A549 (cell line): Measurements from ENCODE around the gene ZSWIM3. TPM values are rescaled to one million over a fixed set of nuclear protein-coding genes. Genes with fewer than 3 reads are reported as not detected.
"Not testable (repeated sequence)": the region's sequence is repeated elsewhere in the genome, so short reads cannot be mapped to it uniquely, and the experiment has no call there.

Experiments
- ATAC-seq, 2 experiments: fragments of 200-7000 bp in 1 of 2; fragments of >200 bp in 1 of 2; cut with Nextera tagmentation in 1 of 2; cut with Tn5 transposase in 1 of 2; 3 replicates each; pipeline versions ENCODE4 v1.8.0 to v1.9.1; 2018 to 2020; ENCODE audit warnings: mild to moderate bottlenecking in 1 of 2, moderate library complexity in 1 of 2
- CTCF ChIA-PET: fragments of 300-600 bp; sonication (Branson Sonifier 250); formaldehyde crosslinking; extraction: SDS; loops from one replicate; lab custom pipeline; 2021; ENCODE audit warnings: antibody characterized with exemption, inconsistent platforms; lab: Yijun Ruan, JAX
- POLR2A ChIA-PET: fragments of 350-600 bp; formaldehyde crosslinking; extraction: SDS; loops from one replicate; lab custom pipeline; 2021; ENCODE audit warnings: antibody characterized with exemption, inconsistent platforms; lab: Yijun Ruan, JAX
- DNase-seq, 2 experiments: peaks; one replicate each; pipeline versions ENCODE4 v3.0.0 to v3.0.0-alpha.2; 2011 to 2016; ENCODE audit warnings: low read depth in 1 of 2, low spot score in 1 of 2
- FAIRE-seq: peaks from 2 replicates; lab custom pipeline; 2011; peaks lifted over from hg19 to GRCh38; lab: Jason Lieb, UNC
- H3K27ac ChIP-seq, 2 experiments: fragments of >200 bp; sonication (Bioruptor Twin); formaldehyde crosslinking; 3 replicates each; pipeline ENCODE4 v1.5.1; 2016 to 2017
- H3K4me1 ChIP-seq: fragments of >200 bp; sonication (Bioruptor Twin); formaldehyde crosslinking; 3 replicates; pipeline ENCODE4 v1.6.1; 2016
- H3K4me2 ChIP-seq: fragments of >200 bp; sonication (Bioruptor Twin); formaldehyde crosslinking; 3 replicates; pipeline ENCODE4 v1.6.1; 2016
- H3K4me3 ChIP-seq: fragments of >200 bp; sonication (Bioruptor Twin); formaldehyde crosslinking; 3 replicates; pipeline ENCODE4 v1.5.1; 2016
- H3K9me3 ChIP-seq: fragments of >200 bp; sonication (Bioruptor Twin); formaldehyde crosslinking; 3 replicates; pipeline ENCODE4 v1.6.1; 2016
- CBX8 ChIP-seq: fragments of 200-600 bp; sonication (generic); IDR thresholded peaks from 2 replicates; pipeline ENCODE4 v1.6.1; 2016
- CHD2 ChIP-seq: fragments of 150-350 bp; IDR thresholded peaks from 2 replicates; pipeline ENCODE4 v1.6.1; 2014; ENCODE audit warnings: low read length; ENCODE audit not compliant: partially characterized antibody
- CHD4 ChIP-seq: fragments of 200-600 bp; sonication (generic); IDR thresholded peaks from 2 replicates; pipeline ENCODE4 v1.6.1; 2016; ENCODE audit warnings: antibody characterized with exemption, mild to moderate bottlenecking, borderline replicate concordance
- EHMT2 ChIP-seq: fragments of 200-600 bp; sonication (generic); IDR thresholded peaks from 2 replicates; pipeline ENCODE4 v1.6.1; 2016; ENCODE audit warnings: antibody characterized with exemption, low read depth, mild to moderate bottlenecking, moderate library complexity
- FOSL2 ChIP-seq, 2 experiments: fragments of 450-650 bp in 1 of 2; fragments of >200 bp in 1 of 2; sonication (Bioruptor Twin) in 1 of 2; formaldehyde crosslinking; IDR thresholded peaks; 2 replicates each; pipeline versions ENCODE4 v1.5.0 to v1.6.1; 2016 to 2020; ENCODE audit warnings: mild to moderate bottlenecking in 1 of 2, moderate library complexity in 1 of 2
- FOXS1 ChIP-seq: fragments of 250-450 bp; sonication (Bioruptor Pico); IDR thresholded peaks from 2 replicates; pipeline ENCODE4 v1.5.0; 2020; ENCODE audit warnings: mild to moderate bottlenecking, moderate library complexity
- HDAC2 ChIP-seq: fragments of 200-600 bp; sonication (generic); IDR thresholded peaks from 2 replicates; pipeline ENCODE4 v1.6.1; 2016
- HOXA7 ChIP-seq: fragments of 250-450 bp; sonication (Bioruptor Pico); IDR thresholded peaks from 2 replicates; pipeline ENCODE4 v1.5.0; 2020; ENCODE audit warnings: mild to moderate bottlenecking, moderate library complexity
- JUN ChIP-seq, 2 experiments: fragments of >200 bp; sonication (Bioruptor Twin); formaldehyde crosslinking; IDR thresholded peaks; 2 replicates in 1 of 2; 3 replicates in 1 of 2; pipeline ENCODE4 v1.6.1; 2016 to 2017
- JUNB ChIP-seq: fragments of >200 bp; sonication (Bioruptor Twin); formaldehyde crosslinking; IDR thresholded peaks from 2 replicates; pipeline ENCODE4 v1.6.1; 2016
- KDM1A ChIP-seq: fragments of 200-600 bp; sonication (generic); IDR thresholded peaks from 2 replicates; pipeline ENCODE4 v1.6.1; 2016; ENCODE audit warnings: low read depth, mild to moderate bottlenecking
- KDM5A ChIP-seq: fragments of 200-600 bp; sonication (generic); IDR thresholded peaks from 2 replicates; pipeline ENCODE4 v1.6.1; 2016; ENCODE audit warnings: antibody characterized with exemption, mild to moderate bottlenecking
- MAX ChIP-seq: IDR thresholded peaks from 2 replicates; pipeline ENCODE4 v1.6.1; 2012
- MAZ ChIP-seq: fragments of 150-350 bp; IDR thresholded peaks from 2 replicates; pipeline ENCODE4 v1.6.1; 2014; ENCODE audit warnings: antibody characterized with exemption, low read depth, low read length, borderline replicate concordance
- MYC ChIP-seq: IDR thresholded peaks from 2 replicates; pipeline ENCODE4 v1.6.1; 2012; ENCODE audit warnings: mild to moderate bottlenecking, inconsistent platforms, low read length, improper control_type of control experiment, borderline replicate concordance
- PHF8 ChIP-seq: fragments of 200-600 bp; sonication (generic); IDR thresholded peaks from 2 replicates; pipeline ENCODE4 v1.6.1; 2016; ENCODE audit warnings: low read depth, mild to moderate bottlenecking, antibody characterized with exemption, moderate library complexity, borderline replicate concordance
- RAD21 ChIP-seq, 2 experiments: fragments of >200 bp in 1 of 2; sonication (Bioruptor Twin) in 1 of 2; formaldehyde crosslinking in 1 of 2; IDR thresholded peaks in 1 of 2; conservative IDR thresholded peaks in 1 of 2; 2 replicates in 1 of 2; 3 replicates in 1 of 2; pipeline ENCODE4 v1.6.1; 2012 to 2018; ENCODE audit warnings: inconsistent platforms in 1 of 2
- RARB ChIP-seq: fragments of 250-450 bp; sonication (Bioruptor Pico); IDR thresholded peaks from 2 replicates; pipeline ENCODE4 v1.8.0; 2021; ENCODE audit warnings: mild to moderate bottlenecking, moderate library complexity
- RCOR1 ChIP-seq: fragments of 150-350 bp; IDR thresholded peaks from 2 replicates; pipeline ENCODE4 v1.6.1; 2014; ENCODE audit warnings: antibody characterized with exemption, low read length, low read depth
- RNF2 ChIP-seq: fragments of 200-600 bp; sonication (generic); IDR thresholded peaks from 2 replicates; pipeline ENCODE4 v1.6.1; 2016; ENCODE audit warnings: low read depth, mild to moderate bottlenecking, antibody characterized with exemption, moderate library complexity, borderline replicate concordance
- SREBF2 ChIP-seq: fragments of 450-650 bp; IDR thresholded peaks from 2 replicates; pipeline ENCODE4 v1.6.1; 2014; ENCODE audit warnings: mild to moderate bottlenecking, moderate library complexity
- TP53 ChIP-seq: fragments of 250-450 bp; sonication (Bioruptor Pico); IDR thresholded peaks from 2 replicates; pipeline ENCODE4 v1.5.0; 2021; ENCODE audit warnings: mild to moderate bottlenecking, moderate library complexity
- ZC3H11A ChIP-seq: fragments of 450-650 bp; IDR thresholded peaks from 2 replicates; pipeline ENCODE4 v1.6.1; 2014; ENCODE audit warnings: antibody characterized with exemption, mild to moderate bottlenecking
- WGBS: methylation state at CpG from one replicate; pipeline ENCODE4 v1.1.6; 2017; ENCODE audit errors: missing lambda C conversion rate; 5-methylcytosine and 5-hydroxymethylcytosine counted together
- polyA plus RNA-seq, 4 experiments: library from polyadenylated mRNA; depleted of rRNA in 3 of 4; stranded (reverse); fragments of >200 nt; fragmentation: RNase III in 1 of 4; extraction: RNeasy Plus Mini Kit Qiagen cat#74134 plus additional on column Dnase treatment in 1 of 4; gene quantifications; 2 replicates in 3 of 4; 3 replicates in 1 of 4; pipeline ENCODE4 v1.2.3, GENCODE V29; 2011 to 2017
- TF ChIP-seq, protein P1 (sequence below): fragments of 450-650 bp; IDR thresholded peaks from 2 replicates; pipeline ENCODE4 v1.6.1; 2014; ENCODE audit warnings: antibody characterized with exemption
- TF ChIP-seq, protein P2 (sequence below): IDR thresholded peaks from 2 replicates; pipeline ENCODE4 v1.6.1; 2012; ENCODE audit warnings: low read depth, borderline replicate concordance

ZSWIM3 gene
- polyA plus RNA-seq, 2 of the 4 experiments (the other 2 are of a cell fraction) = 1.1 to 1.3 TPM

GRCh38 chr20:45827712-45828111, 29.7 kb upstream of the ZSWIM3 start:
- no peak for FAIRE-seq
- no peaks in the 10 kb centered on the region for H3K9me3 ChIP-seq
- ChIA-PET CTCF (interaction anchor here (1.0 to 1.3 kb wide), 2 partner anchors 10 to 56 kb away, joined by 3 read pairs; no protein-coding TSS in a partner anchor), POLR2A (no interaction called here)
- no peak for DNase-seq
- 77% methylated on average over 6 of the region's 6 CpGs for WGBS
- no peak overlapping the region for H3K27ac ChIP-seq
- H3K4me1 ChIP-seq = peaks cover 12% of the 10 kb centered on the region; the same call in 2 of the 3 replicates
- ATAC-seq = no peak
- TF ChIP-seq CHD4 (no peak), MAZ (no peak), HDAC2 (no peak), SREBF2 (no peak), TP53 (CRISPR knock-in tag) (no peak)
- TF ChIP-seq, protein P1, sequence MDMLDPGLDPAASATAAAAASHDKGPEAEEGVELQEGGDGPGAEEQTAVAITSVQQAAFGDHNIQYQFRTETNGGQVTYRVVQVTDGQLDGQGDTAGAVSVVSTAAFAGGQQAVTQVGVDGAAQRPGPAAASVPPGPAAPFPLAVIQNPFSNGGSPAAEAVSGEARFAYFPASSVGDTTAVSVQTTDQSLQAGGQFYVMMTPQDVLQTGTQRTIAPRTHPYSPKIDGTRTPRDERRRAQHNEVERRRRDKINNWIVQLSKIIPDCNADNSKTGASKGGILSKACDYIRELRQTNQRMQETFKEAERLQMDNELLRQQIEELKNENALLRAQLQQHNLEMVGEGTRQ = no peak
- TF ChIP-seq, all 56 proteins: peak for 0
- no peak overlapping the region for H3K4me2 ChIP-seq
- H3K4me3 ChIP-seq = no peak overlapping the region

- CTCF ChIA-PET = interaction anchor here (0.9 to 1.3 kb wide), 2 partner anchors 10 to 57 kb away, joined by 3 read pairs; no protein-coding TSS in a partner anchor
- peaks cover 15% of the 10 kb centered on the region for H3K4me1 ChIP-seq
- ATAC-seq (no peak), FAIRE-seq (no peak), DNase-seq (no peak)
- H3K4me3 ChIP-seq = no peak overlapping the region
- WGBS = 66% methylated on average over 2 of the region's 2 CpGs
- H3K27ac ChIP-seq = no peak overlapping the region
- TF ChIP-seq MAX (no peak), RAD21 (conservative IDR thresholded peaks at IDR 0.05 in 1 of 2, IDR thresholded peaks at IDR 0.05 in 1 of 2) (no peak), FOXS1 (no peak), RARB (no peak), RCOR1 (no peak), JUNB (no peak), PHF8 (no peak), HOXA7 (CRISPR knock-in tag) (no peak), RNF2 (no peak), JUN (IDR thresholded peaks at IDR 0.05) (no peak), ZC3H11A (no peak), KDM5A (no peak), MYC (no peak), CBX8 (no peak), CHD2 (no peak), EHMT2 (no peak), KDM1A (no peak), FOSL2 (IDR thresholded peaks at IDR 0.05) (no peak), FOSL2 (CRISPR knock-in tag; IDR thresholded peaks at IDR 0.05) (no peak)
- TF ChIP-seq, protein P2, sequence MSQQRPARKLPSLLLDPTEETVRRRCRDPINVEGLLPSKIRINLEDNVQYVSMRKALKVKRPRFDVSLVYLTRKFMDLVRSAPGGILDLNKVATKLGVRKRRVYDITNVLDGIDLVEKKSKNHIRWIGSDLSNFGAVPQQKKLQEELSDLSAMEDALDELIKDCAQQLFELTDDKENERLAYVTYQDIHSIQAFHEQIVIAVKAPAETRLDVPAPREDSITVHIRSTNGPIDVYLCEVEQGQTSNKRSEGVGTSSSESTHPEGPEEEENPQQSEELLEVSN = no peak
- TF ChIP-seq, all 56 proteins: peak for 0
- POLR2A ChIA-PET = interaction anchor here (0.6 kb wide), 1 partner anchor 200 kb away, joined by 3 read pairs; no protein-coding TSS in a partner anchor
- Histone ChIP-seq H3K9me3 (no peaks in the 10 kb centered on the region), H3K4me2 (no peak overlapping the region)
Observed at GRCh38 chr20:45828589-45828988, 28.8 kb upstream of the ZSWIM3 start.

DNA sequence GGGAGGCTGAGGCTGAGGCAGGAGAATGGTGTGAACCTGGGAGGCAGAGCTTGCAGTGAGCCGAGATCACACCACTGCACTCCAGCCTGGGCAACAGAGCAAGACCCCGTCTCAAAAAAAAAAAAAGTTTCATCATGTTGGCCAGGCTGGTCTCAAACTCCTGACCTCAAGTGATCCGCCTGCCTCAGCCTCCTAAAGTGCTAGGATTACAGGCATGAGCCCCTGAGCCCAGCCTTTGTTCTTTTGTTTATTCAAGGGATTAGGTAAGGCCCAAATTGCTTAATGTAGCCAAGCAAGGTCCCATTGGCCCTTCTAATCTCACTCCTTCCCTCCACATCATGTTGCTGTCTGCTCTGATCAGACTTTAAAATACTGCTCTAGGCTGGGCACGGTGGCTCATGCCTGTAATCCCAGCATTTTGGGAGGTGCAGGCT, 27.7 kb upstream of the ZSWIM3 start:
- FAIRE-seq, H3K4me3 ChIP-seq, H3K27ac ChIP-seq, DNase-seq, ATAC-seq, H3K4me2 ChIP-seq, POLR2A ChIA-PET, H3K9me3 ChIP-seq: not testable (repeated sequence)
- 65% methylated on average over 4 of the region's 4 CpGs for WGBS
- peaks cover 19% of the 10 kb centered on the region for H3K4me1 ChIP-seq
- CTCF ChIA-PET = interaction anchor here (0.5 to 1.8 kb wide), 4 partner anchors 20 to 865 kb away, joined by 3 to 5 read pairs (median 4); no protein-coding TSS in a partner anchor
